Smooth muscle cell (in vitro differentiated cells): ENCODE results near the gene S100A9. TPM values are rescaled to one million over a fixed set of nuclear protein-coding genes. Genes with fewer than 3 reads are reported as not detected.

Experiments used
- DNase-seq: peaks from one replicate; lab custom pipeline; 2025; ENCODE audit not compliant: unreplicated experiment; lab: John Stamatoyannopoulos, UW
- H2AFZ ChIP-seq: fragments of 200-600 bp; sonication (generic); 2 replicates; pipeline ENCODE4 v1.6.0; 2016; ENCODE audit warnings: antibody characterized with exemption, low read depth, mild to moderate bottlenecking
- H3F3A ChIP-seq: fragments of 200-600 bp; sonication (generic); 2 replicates; pipeline ENCODE4 v1.6.0; 2017; ENCODE audit warnings: antibody characterized with exemption, low read depth
- H3K27ac ChIP-seq: fragments of 200-600 bp; sonication (generic); 2 replicates; pipeline ENCODE4 v1.5.1; 2016; ENCODE audit warnings: low read depth, mild to moderate bottlenecking
- H3K27me3 ChIP-seq: fragments of 200-600 bp; sonication (generic); 2 replicates; pipeline ENCODE4 v1.6.1; 2016; ENCODE audit warnings: low read depth, mild to moderate bottlenecking
- H3K36me3 ChIP-seq: fragments of 200-600 bp; sonication (generic); 2 replicates; pipeline ENCODE4 v1.5.1; 2016; ENCODE audit warnings: low read depth
- H3K4me1 ChIP-seq: fragments of 200-600 bp; sonication (generic); 2 replicates; pipeline ENCODE4 v1.5.1; 2016; ENCODE audit warnings: low read depth
- H3K4me2 ChIP-seq: fragments of 200-600 bp; sonication (generic); 2 replicates; pipeline ENCODE4 v1.6.0; 2016; ENCODE audit warnings: mild to moderate bottlenecking
- H3K4me3 ChIP-seq: fragments of 200-600 bp; sonication (generic); 2 replicates; pipeline ENCODE4 v1.5.1; 2016; ENCODE audit warnings: mild to moderate bottlenecking
- H3K79me2 ChIP-seq: fragments of 200-600 bp; sonication (generic); 2 replicates; pipeline ENCODE4 v1.6.0; 2016; ENCODE audit warnings: low read depth, mild to moderate bottlenecking
- H3K9ac ChIP-seq: fragments of 200-600 bp; sonication (generic); 2 replicates; pipeline ENCODE4 v1.6.0; 2016; ENCODE audit warnings: low read depth
- H3K9me3 ChIP-seq: fragments of 200-600 bp; sonication (generic); replicated peaks from 2 replicates; pipeline ENCODE4 v1.5.1; 2016; ENCODE audit warnings: low read depth
- H4K20me1 ChIP-seq: fragments of 200-600 bp; sonication (generic); 2 replicates; pipeline ENCODE4 v1.6.0; 2016; ENCODE audit warnings: low read depth
- WGBS: methylation state at CpG from one replicate; pipeline ENCODE4 v1.1.7; 2016; ENCODE audit warnings: low lambda C conversion rate; 5-methylcytosine and 5-hydroxymethylcytosine counted together
- polyA plus RNA-seq: library from polyadenylated mRNA; unstranded; fragments of >200 nt; fragmentation: Nextera tagmentation; extraction: Ambion mirVana; gene quantifications from 2 replicates; pipeline ENCODE4 v1.2.1, GENCODE V29; 2016
- total RNA-seq: library from RNA; depleted of rRNA; stranded (reverse); fragments of >200 nt; gene quantifications from 2 replicates; pipeline ENCODE4 v1.2.3, GENCODE V29; 2014
- TF ChIP-seq, protein P1 (sequence below): fragments of 200-600 bp; sonication (generic); IDR thresholded peaks from 2 replicates; pipeline ENCODE4 v1.5.1; 2017; ENCODE audit warnings: borderline replicate concordance, mild to moderate bottlenecking, antibody characterized with exemption; ENCODE audit not compliant: insufficient read depth, poor library complexity, severe bottlenecking

Gene S100A9
- total and polyA plus RNA-seq, 2 experiments from 2014 or later: 81.9 to 197 TPM

DNA sequence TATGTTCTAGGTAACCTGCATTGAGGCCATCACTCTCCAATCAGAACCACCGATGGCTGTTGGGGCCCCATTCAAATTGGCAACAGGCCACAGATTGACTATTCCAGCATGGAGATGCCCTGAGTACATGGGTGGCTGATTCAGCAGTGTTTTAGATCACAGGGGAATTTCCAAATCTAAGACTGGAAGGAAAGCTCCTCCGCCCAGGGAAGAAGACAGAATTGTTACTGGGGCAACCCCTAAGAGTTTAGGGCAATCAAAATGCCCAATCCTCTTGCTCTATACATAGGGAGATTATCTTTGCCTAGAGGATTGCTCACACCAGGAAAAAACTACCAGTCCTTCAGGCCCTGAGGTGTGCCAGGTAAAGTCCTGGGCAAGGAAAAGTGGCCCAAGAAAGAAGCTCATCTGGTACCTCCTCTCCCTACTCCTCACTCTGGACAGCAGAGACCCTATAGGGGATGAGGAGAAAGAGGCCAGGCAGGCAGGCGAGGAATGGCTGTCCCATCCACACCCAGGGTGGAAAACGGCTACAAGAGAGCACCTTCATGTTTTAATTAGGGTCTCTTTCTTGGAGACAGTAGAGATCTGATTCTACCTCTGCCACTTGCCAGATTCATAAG is 27.4 kb downstream of the S100A9 start:
- TF ChIP-seq, protein P1, sequence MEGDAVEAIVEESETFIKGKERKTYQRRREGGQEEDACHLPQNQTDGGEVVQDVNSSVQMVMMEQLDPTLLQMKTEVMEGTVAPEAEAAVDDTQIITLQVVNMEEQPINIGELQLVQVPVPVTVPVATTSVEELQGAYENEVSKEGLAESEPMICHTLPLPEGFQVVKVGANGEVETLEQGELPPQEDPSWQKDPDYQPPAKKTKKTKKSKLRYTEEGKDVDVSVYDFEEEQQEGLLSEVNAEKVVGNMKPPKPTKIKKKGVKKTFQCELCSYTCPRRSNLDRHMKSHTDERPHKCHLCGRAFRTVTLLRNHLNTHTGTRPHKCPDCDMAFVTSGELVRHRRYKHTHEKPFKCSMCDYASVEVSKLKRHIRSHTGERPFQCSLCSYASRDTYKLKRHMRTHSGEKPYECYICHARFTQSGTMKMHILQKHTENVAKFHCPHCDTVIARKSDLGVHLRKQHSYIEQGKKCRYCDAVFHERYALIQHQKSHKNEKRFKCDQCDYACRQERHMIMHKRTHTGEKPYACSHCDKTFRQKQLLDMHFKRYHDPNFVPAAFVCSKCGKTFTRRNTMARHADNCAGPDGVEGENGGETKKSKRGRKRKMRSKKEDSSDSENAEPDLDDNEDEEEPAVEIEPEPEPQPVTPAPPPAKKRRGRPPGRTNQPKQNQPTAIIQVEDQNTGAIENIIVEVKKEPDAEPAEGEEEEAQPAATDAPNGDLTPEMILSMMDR: no peak
- Histone ChIP-seq H3K79me2 (no peaks in the 10 kb centered on the region), H3K4me1 (no peaks in the 10 kb centered on the region), H3K27ac (no peak overlapping the region), H3K9me3 (no peaks in the 10 kb centered on the region), H3K4me2 (no peak overlapping the region), H4K20me1 (no peaks in the 10 kb centered on the region), H3K4me3 (no peak overlapping the region), H2AFZ (no peak overlapping the region), H3K9ac (no peak overlapping the region), H3K27me3 (no peaks in the 10 kb centered on the region), H3K36me3 (no peaks in the 10 kb centered on the region), H3F3A (no peaks in the 10 kb centered on the region)
- DNase-seq: no peak
- WGBS: 77% methylated on average over 4 of the region's 4 CpGs

- Histone ChIP-seq H3K4me3 (no peak overlapping the region), H3K4me2 (no peak overlapping the region), H2AFZ (no peak overlapping the region), H3K9ac (no peak overlapping the region), H3K27me3 (no peaks in the 10 kb centered on the region), H3K79me2 (no peaks in the 10 kb centered on the region), H4K20me1 (no peaks in the 10 kb centered on the region), H3K4me1 (no peaks in the 10 kb centered on the region), H3K9me3 (no peaks in the 10 kb centered on the region), H3F3A (no peaks in the 10 kb centered on the region), H3K36me3 (no peaks in the 10 kb centered on the region), H3K27ac (no peak overlapping the region)
- WGBS: 83% methylated on average over 5 of the region's 5 CpGs
- no peak for DNase-seq
- TF ChIP-seq, protein P1: no peak
Measured at GRCh38 chr1:153386500-153386901, 28.8 kb downstream of the S100A9 start.

- TF ChIP-seq, protein P1: no peak
- Histone ChIP-seq H3K27ac (no peak overlapping the region), H3K79me2 (no peaks in the 10 kb centered on the region), H3K4me3 (no peak overlapping the region), H3K9ac (no peak overlapping the region), H3K4me1 (no peaks in the 10 kb centered on the region), H4K20me1 (no peaks in the 10 kb centered on the region), H3K27me3 (no peaks in the 10 kb centered on the region), H3K9me3 (no peaks in the 10 kb centered on the region), H3K36me3 (no peaks in the 10 kb centered on the region), H3K4me2 (no peak overlapping the region), H2AFZ (no peak overlapping the region), H3F3A (no peaks in the 10 kb centered on the region)
- no peak for DNase-seq
- 83% methylated on average over 4 of the region's 4 CpGs for WGBS
Measured at GRCh38 chr1:153387001-153387400, 29.3 kb downstream of the S100A9 start.

- Histone ChIP-seq H3K27ac (no peak overlapping the region), H3K79me2 (no peaks in the 10 kb centered on the region), H3K4me3 (no peak overlapping the region), H3K27me3 (no peaks in the 10 kb centered on the region), H3K4me1 (no peaks in the 10 kb centered on the region), H3K36me3 (no peaks in the 10 kb centered on the region), H3K9me3 (no peaks in the 10 kb centered on the region), H3K4me2 (no peak overlapping the region), H3K9ac (no peak overlapping the region), H3F3A (no peaks in the 10 kb centered on the region), H4K20me1 (no peaks in the 10 kb centered on the region), H2AFZ (no peak overlapping the region)
- no peak for DNase-seq
- TF ChIP-seq, protein P1: no peak
- 85% methylated on average over 4 of the region's 4 CpGs for WGBS
Measured at GRCh38 chr1:153387785-153388184, 30.1 kb downstream of the S100A9 start.
